ENCODE measurements around the gene KIAA0232.
"Not testable (repeated sequence)": the region's sequence is repeated elsewhere in the genome, so short reads cannot be mapped to it uniquely, and the experiment has no call there.

Gene KIAA0232

GRCh38 chr4:6776920-6777635, 5.4 kb upstream of the KIAA0232 start:
- no peaks in the 10 kb centered on the region for H3K36me3 Mint-ChIP-seq (ENCODE audit: low read depth)
- peak overlapping the region; percentile 71 for H3K27ac Mint-ChIP-seq

GRCh38 chr4:6777636-6778281, 4.8 kb upstream of the KIAA0232 start:
- intact Hi-C loops (cut with micrococcal nuclease): no loop called here
- peaks cover 10% of the 10 kb centered on the region for H3K27me3 Mint-ChIP-seq
- no peaks in the 10 kb centered on the region for H3K36me3 Mint-ChIP-seq (ENCODE audit: low read depth)
- peaks cover 67% of the 10 kb centered on the region for H3K4me1 Mint-ChIP-seq (ENCODE audit: low read depth)
- no peaks in the 10 kb centered on the region for H3K9me3 Mint-ChIP-seq
- peak overlapping the region; percentile 59 for H3K4me3 Mint-ChIP-seq
- H3K27ac Mint-ChIP-seq: peak overlapping the region; percentile 71

More at GRCh38 chr4:6776920-6777635, 5.4 kb upstream of the KIAA0232 start:
- H3K9me3 Mint-ChIP-seq: no peaks in the 10 kb centered on the region
- H3K4me3 Mint-ChIP-seq: peak overlapping the region; percentile 39
- intact Hi-C loops (cut with micrococcal nuclease): no loop called here
- H3K27me3 Mint-ChIP-seq: peaks cover 10% of the 10 kb centered on the region
- H3K4me1 Mint-ChIP-seq (ENCODE audit: low read depth): peaks cover 67% of the 10 kb centered on the region

GRCh38 chr4:6778435-6778834, 4.1 kb upstream of the KIAA0232 start:
- H3K9me3 Mint-ChIP-seq: no peaks in the 10 kb centered on the region
- intact Hi-C loops (cut with micrococcal nuclease): no loop called here
- peaks cover 67% of the 10 kb centered on the region for H3K4me1 Mint-ChIP-seq (ENCODE audit: low read depth)
- H3K36me3 Mint-ChIP-seq (ENCODE audit: low read depth): no peaks in the 10 kb centered on the region
- H3K27me3 Mint-ChIP-seq: peaks cover 10% of the 10 kb centered on the region
- no peak overlapping the region for H3K4me3 Mint-ChIP-seq
- H3K27ac Mint-ChIP-seq: peak overlapping the region; percentile 71

- Mint-ChIP-seq H3K36me3 (ENCODE audit: low read depth) (peaks cover 1% of the 10 kb centered on the region), H3K9me3 (no peaks in the 10 kb centered on the region), H3K4me1 (ENCODE audit: low read depth) (peaks cover 65% of the 10 kb centered on the region), H3K27ac (peak overlapping the region; percentile 43), H3K27me3 (peaks cover 10% of the 10 kb centered on the region), H3K4me3 (no peak overlapping the region)
- intact Hi-C loops (cut with micrococcal nuclease): loop anchor here (5.0 kb wide), 3 partner anchors 63 to 112 kb away; partner anchors contain the start of gene BLOC1S4
These were observed 2.6 kb upstream of the KIAA0232 start for GRCh38 chr4:6779667-6780565.

GRCh38 chr4:6781113-6781512, 1.4 kb upstream of the KIAA0232 start:
- intact Hi-C loops (cut with micrococcal nuclease): loop anchor here (5.0 kb wide), 3 partner anchors 64 to 111 kb away; partner anchors contain the start of gene BLOC1S4
- Mint-ChIP-seq H3K4me3 (no peak overlapping the region), H3K4me1 (ENCODE audit: low read depth) (peaks cover 70% of the 10 kb centered on the region), H3K27me3 (peaks cover 9% of the 10 kb centered on the region), H3K9me3 (no peaks in the 10 kb centered on the region), H3K36me3 (ENCODE audit: low read depth) (peaks cover 12% of the 10 kb centered on the region), H3K27ac (no peak overlapping the region)

GRCh38 chr4:6781561-6781960, 966 bp upstream of the KIAA0232 start:
- intact Hi-C loops (cut with micrococcal nuclease): loop anchor here (5.0 kb wide), 3 partner anchors 64 to 111 kb away; partner anchors contain the start of gene BLOC1S4
- Mint-ChIP-seq H3K27me3 (peaks cover 5% of the 10 kb centered on the region), H3K36me3 (ENCODE audit: low read depth) (peaks cover 12% of the 10 kb centered on the region), H3K4me1 (ENCODE audit: low read depth) (peaks cover 70% of the 10 kb centered on the region), H3K9me3 (no peaks in the 10 kb centered on the region), H3K4me3 (peak overlapping the region; percentile 55), H3K27ac (no peak overlapping the region)

GRCh38 chr4:6782846-6783110, 251 bp downstream of the KIAA0232 start:
- Mint-ChIP-seq H3K4me1 (ENCODE audit: low read depth) (peaks cover 64% of the 10 kb centered on the region), H3K9me3 (no peaks in the 10 kb centered on the region), H3K27ac (peak overlapping the region; percentile 85), H3K4me3 (peak overlapping the region; percentile 80), H3K27me3 (peaks cover 4% of the 10 kb centered on the region), H3K36me3 (ENCODE audit: low read depth) (peaks cover 19% of the 10 kb centered on the region)
- intact Hi-C loops (cut with micrococcal nuclease): loop anchor here (5.0 kb wide), 3 partner anchors 65 to 110 kb away; partner anchors contain the start of gene BLOC1S4

- H3K4me3 Mint-ChIP-seq: peak overlapping the region; percentile 81
- peaks cover 64% of the 10 kb centered on the region for H3K4me1 Mint-ChIP-seq (ENCODE audit: low read depth)
- H3K27me3 Mint-ChIP-seq: peaks cover 2% of the 10 kb centered on the region
- peaks cover 24% of the 10 kb centered on the region for H3K36me3 Mint-ChIP-seq (ENCODE audit: low read depth)
- no peaks in the 10 kb centered on the region for H3K9me3 Mint-ChIP-seq
- H3K27ac Mint-ChIP-seq: peak overlapping the region; percentile 85
- intact Hi-C loops (cut with micrococcal nuclease): loop anchor here (5.0 kb wide), 3 partner anchors 66 to 109 kb away; partner anchors contain the start of gene BLOC1S4
These were observed 819 bp downstream of the KIAA0232 start for GRCh38 chr4:6783111-6783981.

GRCh38 chr4:6785572-6785925, 3.0 kb downstream of the KIAA0232 start:
- H3K36me3 Mint-ChIP-seq (ENCODE audit: low read depth): peaks cover 36% of the 10 kb centered on the region
- H3K9me3 Mint-ChIP-seq: no peaks in the 10 kb centered on the region
- intact Hi-C loops (cut with micrococcal nuclease): no loop called here
- H3K27ac Mint-ChIP-seq: no peak overlapping the region
- H3K4me1 Mint-ChIP-seq (ENCODE audit: low read depth): peaks cover 46% of the 10 kb centered on the region
- H3K27me3 Mint-ChIP-seq: peaks cover 2% of the 10 kb centered on the region
- H3K4me3 Mint-ChIP-seq: no peak overlapping the region

GRCh38 chr4:6788123-6788522, 5.6 kb downstream of the KIAA0232 start:
- Mint-ChIP-seq H3K4me3 (no peak overlapping the region), H3K36me3 (ENCODE audit: low read depth) (peaks cover 46% of the 10 kb centered on the region), H3K4me1 (ENCODE audit: low read depth) (peaks cover 43% of the 10 kb centered on the region), H3K27me3 (no peaks in the 10 kb centered on the region), H3K27ac (peak overlapping the region; percentile 24), H3K9me3 (no peaks in the 10 kb centered on the region)
- intact Hi-C loops (cut with micrococcal nuclease): no loop called here

GRCh38 chr4:6791245-6791644, 8.7 kb downstream of the KIAA0232 start:
- H3K27ac Mint-ChIP-seq; H3K9me3 Mint-ChIP-seq; H3K27me3 Mint-ChIP-seq; intact Hi-C loops (cut with micrococcal nuclease); H3K4me3 Mint-ChIP-seq: not testable (repeated sequence)
- H3K36me3 Mint-ChIP-seq (ENCODE audit: low read depth): peaks cover 48% of the 10 kb centered on the region
- peaks cover 52% of the 10 kb centered on the region for H3K4me1 Mint-ChIP-seq (ENCODE audit: low read depth)

GRCh38 chr4:6791796-6792195, 9.3 kb downstream of the KIAA0232 start:
- H3K9me3 Mint-ChIP-seq; H3K27ac Mint-ChIP-seq; H3K27me3 Mint-ChIP-seq; H3K4me3 Mint-ChIP-seq; intact Hi-C loops (cut with micrococcal nuclease): not testable (repeated sequence)
- H3K36me3 Mint-ChIP-seq (ENCODE audit: low read depth): peaks cover 51% of the 10 kb centered on the region
- peaks cover 52% of the 10 kb centered on the region for H3K4me1 Mint-ChIP-seq (ENCODE audit: low read depth)

- no peaks in the 10 kb centered on the region for H3K27me3 Mint-ChIP-seq
- no peak overlapping the region for H3K27ac Mint-ChIP-seq
- intact Hi-C loops (cut with micrococcal nuclease): no loop called here
- H3K4me3 Mint-ChIP-seq: no peak overlapping the region
- no peaks in the 10 kb centered on the region for H3K9me3 Mint-ChIP-seq
- H3K36me3 Mint-ChIP-seq (ENCODE audit: low read depth): peaks cover 38% of the 10 kb centered on the region
- peaks cover 46% of the 10 kb centered on the region for H3K4me1 Mint-ChIP-seq (ENCODE audit: low read depth)
These were observed 11.7 kb downstream of the KIAA0232 start for GRCh38 chr4:6794189-6794588.

Data from dendritic cell treated with granulocyte-macrophage colony-stimulating factor and Interleukin-4, amounts not matched to agents 40 ng/mL and 50 ng/mL, for 4 days (primary cell).